Activated CD4-positive, alpha-beta memory T cell treated with anti-CD3 and anti-CD28 coated beads, Interleukin-2, amount 10 ng/mL, durations not matched to agents 7 days and 5 days (primary cell): ENCODE results near the gene OMP. TPM values are rescaled to one million over a fixed set of nuclear protein-coding genes. Genes with fewer than 3 reads are reported as not detected.
A peak's percentile ranks its signal among the peaks of the same experiment; 100 is the strongest.
"Not testable (repeated sequence)": the region's sequence is repeated elsewhere in the genome, so short reads cannot be mapped to it uniquely, and the experiment has no call there.

Experiments used
- CTCF ChIA-PET: fragments of 350-600 bp; sonication (Branson Sonifier 250); formaldehyde crosslinking; loops from one replicate; lab custom pipeline; 2021; ENCODE audit warnings: antibody characterized with exemption, inconsistent platforms; lab: Charles Lee
- POLR2A ChIA-PET: fragments of 350-600 bp; sonication (Branson Sonifier 250); formaldehyde crosslinking; loops from one replicate; lab custom pipeline; 2021; ENCODE audit warnings: antibody characterized with exemption; lab: Charles Lee
- DNase-seq: peaks from one replicate; pipeline ENCODE4 v3.0.0-alpha.2; 2020
- H3K27ac Mint-ChIP-seq: one replicate; pipeline ENCODE4 v1.8.0; 2021; ENCODE audit warnings: mild to moderate bottlenecking, mixed read lengths
- H3K27me3 Mint-ChIP-seq: one replicate; pipeline ENCODE4 v1.8.0; 2021; ENCODE audit warnings: mixed read lengths
- H3K36me3 Mint-ChIP-seq: one replicate; pipeline ENCODE4 v1.8.0; 2021; ENCODE audit warnings: low read depth, mixed read lengths
- H3K4me1 Mint-ChIP-seq: one replicate; pipeline ENCODE4 v1.8.0; 2021; ENCODE audit warnings: mixed read lengths
- H3K4me3 Mint-ChIP-seq: one replicate; pipeline ENCODE4 v1.8.0; 2021; ENCODE audit warnings: mild to moderate bottlenecking, mixed read lengths
- H3K9me3 Mint-ChIP-seq: one replicate; pipeline ENCODE4 v1.8.0; 2021; ENCODE audit warnings: mixed read lengths
- total RNA-seq, 2 experiments: library from RNA; stranded (reverse); gene quantifications; one replicate each; pipeline ENCODE4 v1.2.3, GENCODE V29; 2021

OMP gene
- total RNA-seq, 2 experiments from 2014 or later, result not detected

DNA sequence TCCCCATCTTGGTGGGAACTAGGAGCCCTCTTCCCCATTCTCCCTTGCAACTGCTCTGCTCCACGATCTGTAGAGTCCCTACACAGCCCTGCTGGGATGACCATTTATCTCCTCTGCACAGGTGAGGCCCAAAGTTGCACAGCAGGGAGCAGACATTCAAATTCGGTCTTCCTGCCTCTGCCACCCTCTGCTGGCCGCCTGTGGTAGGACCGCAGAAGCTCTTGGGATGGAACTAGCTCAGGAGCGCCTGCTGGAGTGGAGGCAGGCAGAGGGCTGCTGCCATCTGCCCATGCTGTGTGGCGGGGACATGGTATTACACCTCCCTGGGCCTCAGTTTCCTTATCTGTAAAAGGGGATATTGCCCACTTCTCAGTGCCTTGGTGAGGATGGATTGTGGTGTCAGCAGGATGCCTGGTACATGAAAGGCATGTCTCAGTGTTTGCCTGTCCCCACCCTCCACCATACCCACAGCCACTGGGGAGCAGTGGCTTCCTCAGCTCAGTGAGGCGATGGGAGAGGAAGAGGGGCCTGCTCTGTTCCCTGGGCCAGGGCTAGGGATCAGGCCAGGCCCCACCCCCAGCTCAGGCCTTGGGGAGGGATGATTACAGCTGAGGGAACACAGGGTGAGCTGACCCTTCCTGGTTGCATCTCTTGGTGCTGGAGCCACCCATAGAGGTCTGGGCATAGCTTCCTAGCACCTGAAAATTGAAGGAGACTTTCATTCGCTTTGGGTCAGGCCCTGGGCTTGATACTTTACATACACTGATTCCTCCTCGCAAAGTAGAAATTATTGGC is 11.3 kb upstream of the OMP start:
- CTCF ChIA-PET, result interaction anchor here (0.6 to 5.6 kb wide), 31 partner anchors 9 to 455 kb away, joined by 3 to 99 read pairs (median 5); partner anchors contain the start of gene CAPN5
- Mint-ChIP-seq H3K27me3 (no peaks in the 10 kb centered on the region), H3K36me3 (no peaks in the 10 kb centered on the region)

DNA sequence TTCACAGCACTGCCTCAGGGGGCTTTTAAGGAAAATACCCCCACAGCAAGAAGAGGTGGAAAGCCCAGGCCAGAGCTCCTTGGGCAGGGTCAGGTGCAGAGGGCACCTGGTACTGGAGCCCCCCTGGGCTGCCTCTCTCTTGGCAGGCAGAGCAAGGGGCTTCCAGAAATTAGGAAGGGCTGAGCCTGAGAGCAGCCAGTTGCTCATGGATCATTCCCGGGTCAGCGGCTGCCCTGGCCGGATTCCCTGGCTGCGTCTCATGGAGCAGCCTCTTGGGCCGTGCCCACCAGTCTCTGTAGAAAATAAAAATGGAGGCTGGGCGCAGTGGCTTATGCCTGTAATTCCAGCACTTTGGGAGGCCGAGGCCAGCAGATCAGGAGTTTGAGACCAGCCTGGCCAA is 10.3 kb upstream of the OMP start:
- POLR2A ChIA-PET, result interaction anchor here (1.6 kb wide), 1 partner anchor 45 kb away, joined by 8 read pairs; no protein-coding TSS in a partner anchor
- no peaks in the 10 kb centered on the region for H3K9me3 Mint-ChIP-seq

More for the DNA sequence above, 11.3 kb upstream of the OMP start:
- H3K4me3 Mint-ChIP-seq, result no peak overlapping the region
- H3K4me1 Mint-ChIP-seq, result peaks cover 6% of the 10 kb centered on the region
- POLR2A ChIA-PET, result interaction anchor here (1.6 to 1.7 kb wide), 2 partner anchors 9 to 44 kb away, joined by 8 to 10 read pairs; no protein-coding TSS in a partner anchor
- H3K9me3 Mint-ChIP-seq, result no peaks in the 10 kb centered on the region
- no peak overlapping the region for H3K27ac Mint-ChIP-seq
- peak; percentile 80 for DNase-seq

DNA sequence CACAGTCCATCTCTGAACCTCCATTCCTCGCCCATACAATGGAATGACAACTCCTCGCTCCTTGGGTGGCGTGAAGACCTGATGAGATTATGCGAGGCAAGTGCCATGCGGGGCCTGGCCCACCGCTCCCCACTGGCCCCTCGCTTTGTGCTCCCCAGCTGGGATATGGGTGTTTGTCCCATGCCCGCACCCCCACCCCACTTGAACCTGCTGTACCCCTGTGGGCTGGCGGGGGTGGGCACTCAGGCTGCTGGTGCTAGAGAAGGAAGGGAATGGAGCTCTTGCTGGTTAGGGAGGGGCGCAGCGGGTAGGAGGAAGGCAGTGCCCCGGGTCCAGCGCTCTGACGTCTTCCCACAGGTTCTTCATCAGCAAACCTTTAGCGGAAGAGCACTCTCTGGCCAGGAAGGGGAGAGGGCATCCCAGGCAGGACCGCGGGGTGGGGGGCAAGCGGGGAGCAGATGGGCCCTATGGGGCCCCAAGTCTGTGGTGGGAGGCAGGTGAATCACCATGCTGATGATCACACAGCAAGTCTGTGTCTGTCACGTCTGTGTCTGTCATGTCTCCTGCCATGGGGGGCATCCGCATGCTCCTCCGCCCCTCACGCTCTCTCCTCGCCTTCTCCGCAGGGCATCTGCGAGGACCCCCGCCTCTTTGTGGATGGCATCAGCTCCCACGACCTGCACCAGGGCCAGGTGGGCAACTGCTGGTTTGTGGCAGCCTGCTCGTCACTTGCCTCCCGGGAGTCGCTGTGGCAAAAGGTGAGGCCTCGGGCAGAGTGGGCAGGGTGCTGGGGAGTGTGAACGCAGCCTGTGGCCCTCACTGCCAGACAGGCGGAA is 9.4 kb upstream of the OMP start:
- Mint-ChIP-seq H3K4me1 (peaks cover 6% of the 10 kb centered on the region), H3K27ac (no peak overlapping the region), H3K9me3 (no peaks in the 10 kb centered on the region), H3K36me3 (no peaks in the 10 kb centered on the region), H3K4me3 (no peak overlapping the region), H3K27me3 (no peaks in the 10 kb centered on the region)
- CTCF ChIA-PET, result interaction anchor here (1.1 to 5.6 kb wide), 5 partner anchors 11 to 48 kb away, joined by 3 to 99 read pairs (median 9); no protein-coding TSS in a partner anchor
- POLR2A ChIA-PET, result no interaction called here
- DNase-seq, result no peak

More for the DNA sequence above, 10.3 kb upstream of the OMP start:
- CTCF ChIA-PET, result interaction anchor here (0.8 to 5.6 kb wide), 14 partner anchors 9 to 193 kb away, joined by 3 to 99 read pairs (median 9); no protein-coding TSS in a partner anchor
- no peak overlapping the region for H3K4me3 Mint-ChIP-seq
- no peaks in the 10 kb centered on the region for H3K27me3 Mint-ChIP-seq
- DNase-seq, result no peak
- no peaks in the 10 kb centered on the region for H3K36me3 Mint-ChIP-seq
- H3K4me1 Mint-ChIP-seq, result peaks cover 6% of the 10 kb centered on the region
- H3K27ac Mint-ChIP-seq, result no peak overlapping the region

DNA sequence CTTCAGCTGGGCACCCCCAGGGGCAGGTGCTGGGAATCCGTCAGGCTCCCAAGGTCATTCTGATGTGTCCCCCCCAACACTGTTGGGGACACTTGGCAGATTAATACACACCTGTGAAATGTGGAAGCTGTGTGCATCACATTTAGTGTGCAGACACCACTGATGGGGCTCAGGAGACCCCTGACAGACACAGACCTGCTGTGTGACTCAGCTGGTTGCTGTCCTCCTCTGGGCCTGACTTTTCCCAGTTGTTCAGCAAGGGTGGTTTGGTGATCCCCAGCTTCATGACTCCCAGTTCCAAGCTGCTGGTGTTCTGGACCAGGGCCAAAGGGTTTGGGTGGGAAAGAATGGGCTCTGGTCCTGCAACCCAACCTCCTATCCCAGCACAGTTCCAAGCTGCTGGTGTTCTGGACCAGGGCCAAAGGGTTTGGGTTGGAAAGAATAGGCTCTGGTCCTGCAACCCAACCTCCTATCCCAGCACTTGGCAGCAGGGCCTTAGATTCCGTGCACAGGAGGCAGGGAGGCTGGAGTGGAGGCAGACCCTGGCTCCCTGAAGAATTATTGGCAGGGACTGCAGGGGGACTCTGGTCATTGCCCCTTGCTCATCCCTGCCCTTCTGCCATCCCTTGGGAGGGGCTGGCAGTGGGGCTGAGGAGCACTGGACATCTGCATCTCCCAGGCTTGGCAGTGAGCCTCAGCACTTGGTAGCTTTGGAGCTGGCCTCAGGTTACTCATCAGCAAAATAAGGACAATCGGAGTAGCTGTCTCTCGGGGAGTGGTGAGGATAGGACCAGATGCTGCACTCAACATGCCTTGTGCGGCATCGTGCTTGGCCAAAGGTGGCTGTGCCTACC is 8.4 kb upstream of the OMP start:
- ChIA-PET CTCF (interaction anchor here (1.1 to 5.6 kb wide), 3 partner anchors 14 to 49 kb away, joined by 3 to 99 read pairs (median 4); no protein-coding TSS in a partner anchor), POLR2A (no interaction called here)
- Mint-ChIP-seq H3K9me3 (no peaks in the 10 kb centered on the region), H3K27ac (no peak overlapping the region), H3K4me3 (no peak overlapping the region), H3K36me3 (no peaks in the 10 kb centered on the region), H3K4me1 (peaks cover 6% of the 10 kb centered on the region), H3K27me3 (no peaks in the 10 kb centered on the region)
- no peak for DNase-seq

DNA sequence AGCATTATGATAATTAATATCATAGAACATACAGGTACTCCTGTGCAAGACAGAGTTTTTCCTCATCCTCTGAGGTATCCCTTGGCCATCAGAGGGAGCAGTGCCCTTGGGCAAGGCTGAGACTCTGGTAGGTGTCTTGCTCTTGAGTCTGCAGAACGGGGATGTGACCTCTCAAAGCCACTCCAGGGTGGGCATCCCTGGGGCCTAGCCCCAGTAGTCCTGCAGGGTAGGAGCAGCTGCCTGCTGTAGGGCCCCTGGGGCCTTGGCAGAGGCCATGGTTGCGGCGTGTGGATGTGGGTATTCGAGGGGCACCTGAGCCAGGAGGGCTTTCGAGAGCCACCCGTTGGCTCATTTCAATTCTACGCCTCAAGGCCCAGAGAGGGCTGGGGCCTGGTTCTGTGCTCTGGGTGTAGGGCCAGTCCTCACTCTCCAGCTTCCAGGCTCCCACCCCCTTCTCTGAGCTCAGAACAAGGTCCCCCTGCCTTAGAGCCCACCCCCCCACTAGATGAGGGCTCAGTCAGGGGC is 7.7 kb upstream of the OMP start:
- no peak overlapping the region for H3K4me3 Mint-ChIP-seq
- no peaks in the 10 kb centered on the region for H3K27me3 Mint-ChIP-seq

DNA sequence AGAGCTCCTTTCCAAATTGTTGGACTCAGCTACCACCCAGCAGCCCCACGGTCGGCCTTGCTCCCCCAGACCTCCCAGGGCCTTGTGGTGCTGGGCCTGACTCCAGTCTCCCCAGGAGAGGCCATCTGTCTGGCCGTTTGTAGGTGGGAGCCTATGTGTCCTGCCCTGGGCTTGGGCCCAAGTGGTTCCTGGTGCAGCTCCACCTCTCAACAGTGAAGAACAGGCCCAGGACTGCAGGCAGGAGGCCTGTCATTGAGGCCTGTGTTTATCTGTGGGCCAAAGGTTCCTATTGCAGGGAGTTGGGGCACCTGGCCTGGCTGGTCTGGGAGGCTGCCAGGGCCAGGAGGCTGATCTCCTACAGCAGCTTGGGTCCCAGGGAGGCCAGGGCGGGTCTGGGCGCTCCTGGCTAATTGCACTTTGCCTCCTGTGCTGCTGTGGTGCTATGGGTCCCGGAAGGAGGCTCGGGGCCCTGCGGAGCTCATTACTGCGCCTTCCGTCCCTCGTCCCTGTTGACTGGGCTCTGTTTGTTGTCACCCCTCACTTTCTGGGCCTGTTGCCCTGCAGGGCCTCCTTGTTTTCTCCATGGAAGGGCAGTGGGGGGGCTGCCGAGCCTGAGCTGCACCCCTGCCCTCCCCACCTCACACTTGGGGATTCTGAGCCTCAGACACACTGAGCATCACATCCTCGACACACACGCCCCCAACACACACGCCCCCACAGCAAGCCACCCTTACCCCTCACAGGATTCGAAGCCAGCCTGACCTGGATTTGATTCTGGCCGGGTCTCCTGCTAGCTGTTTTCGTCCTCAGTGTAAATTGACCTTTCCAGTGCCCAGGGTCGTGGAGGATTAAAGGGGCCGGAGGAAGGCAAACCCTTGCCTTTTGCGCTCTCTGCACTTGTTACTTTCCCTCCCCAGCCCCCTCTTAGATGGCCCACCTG is 6.8 kb upstream of the OMP start:
- POLR2A ChIA-PET, result no interaction called here

More for the DNA sequence above, 7.7 kb upstream of the OMP start:
- Mint-ChIP-seq H3K36me3 (no peaks in the 10 kb centered on the region), H3K4me1 (peaks cover 6% of the 10 kb centered on the region), H3K27ac (no peak overlapping the region), H3K9me3 (no peaks in the 10 kb centered on the region)
- ChIA-PET CTCF (interaction anchor here (1.3 to 1.4 kb wide), 2 partner anchors 49 to 175 kb away, joined by 3 read pairs; no protein-coding TSS in a partner anchor), POLR2A (no interaction called here)
- no peak for DNase-seq

DNA sequence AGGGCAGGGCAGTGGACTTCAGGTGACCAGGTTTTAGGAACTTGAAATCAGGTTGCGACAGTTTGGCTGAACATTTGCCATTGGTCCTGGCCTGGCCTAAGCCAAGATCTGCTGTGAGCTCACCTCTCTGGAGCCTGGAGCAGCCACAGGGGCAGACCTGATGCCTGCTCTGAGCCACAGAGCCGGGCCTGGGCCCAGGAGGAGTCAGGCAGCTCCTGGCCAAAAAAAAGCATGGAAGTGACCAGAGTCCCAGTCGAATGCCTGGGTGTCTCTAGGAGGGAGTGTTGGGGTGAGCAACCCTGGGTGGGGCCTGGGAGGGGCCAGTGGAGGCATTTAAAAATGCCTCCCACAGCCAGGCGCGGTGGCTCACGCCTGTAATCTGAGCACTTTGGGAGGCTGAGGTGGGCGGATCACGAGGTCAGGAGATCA is 6.0 kb upstream of the OMP start:
- H3K27ac Mint-ChIP-seq, result no peak overlapping the region

More for the DNA sequence above, 6.8 kb upstream of the OMP start:
- no peak overlapping the region for H3K27ac Mint-ChIP-seq
- H3K9me3 Mint-ChIP-seq, result no peaks in the 10 kb centered on the region
- H3K4me1 Mint-ChIP-seq, result peaks cover 4% of the 10 kb centered on the region
- DNase-seq, result no peak
- H3K27me3 Mint-ChIP-seq, result no peaks in the 10 kb centered on the region
- no peaks in the 10 kb centered on the region for H3K36me3 Mint-ChIP-seq
- CTCF ChIA-PET, result interaction anchor here (1.4 kb wide), 1 partner anchor 176 kb away, joined by 3 read pairs; no protein-coding TSS in a partner anchor
- no peak overlapping the region for H3K4me3 Mint-ChIP-seq

DNA sequence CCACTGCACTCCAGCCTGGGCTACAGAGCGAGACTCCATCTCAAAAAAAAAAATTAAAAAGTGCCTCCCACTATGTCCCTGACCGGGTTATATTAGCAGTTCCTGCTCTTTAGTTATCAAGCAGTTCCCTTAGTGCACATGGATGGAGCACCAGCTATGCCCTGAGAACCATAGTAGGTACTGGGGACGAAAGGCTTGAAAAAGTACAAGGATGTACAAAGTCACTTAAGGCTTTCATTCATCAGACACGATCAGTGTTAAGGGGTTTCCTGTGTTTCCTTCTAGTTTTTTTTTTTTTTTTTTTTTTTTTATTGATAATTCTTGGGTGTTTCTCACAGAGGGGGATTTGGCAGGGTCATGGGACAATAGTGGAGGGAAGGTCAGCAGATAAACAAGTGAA is 5.5 kb upstream of the OMP start:
- CTCF ChIA-PET, result interaction anchor here (0.7 kb wide), 1 partner anchor 37 kb away, joined by 5 read pairs; no protein-coding TSS in a partner anchor
- POLR2A ChIA-PET, H3K27ac Mint-ChIP-seq: not testable (repeated sequence)

More for the DNA sequence above, 6.0 kb upstream of the OMP start:
- H3K9me3 Mint-ChIP-seq, result no peaks in the 10 kb centered on the region
- no peak overlapping the region for H3K4me3 Mint-ChIP-seq
- H3K27me3 Mint-ChIP-seq, result no peaks in the 10 kb centered on the region
- H3K36me3 Mint-ChIP-seq, result no peaks in the 10 kb centered on the region
- H3K4me1 Mint-ChIP-seq, result no peaks in the 10 kb centered on the region
- CTCF ChIA-PET, result interaction anchor here (0.7 kb wide), 1 partner anchor 38 kb away, joined by 5 read pairs; no protein-coding TSS in a partner anchor
- no peak for DNase-seq
- POLR2A ChIA-PET, result no interaction called here

DNA sequence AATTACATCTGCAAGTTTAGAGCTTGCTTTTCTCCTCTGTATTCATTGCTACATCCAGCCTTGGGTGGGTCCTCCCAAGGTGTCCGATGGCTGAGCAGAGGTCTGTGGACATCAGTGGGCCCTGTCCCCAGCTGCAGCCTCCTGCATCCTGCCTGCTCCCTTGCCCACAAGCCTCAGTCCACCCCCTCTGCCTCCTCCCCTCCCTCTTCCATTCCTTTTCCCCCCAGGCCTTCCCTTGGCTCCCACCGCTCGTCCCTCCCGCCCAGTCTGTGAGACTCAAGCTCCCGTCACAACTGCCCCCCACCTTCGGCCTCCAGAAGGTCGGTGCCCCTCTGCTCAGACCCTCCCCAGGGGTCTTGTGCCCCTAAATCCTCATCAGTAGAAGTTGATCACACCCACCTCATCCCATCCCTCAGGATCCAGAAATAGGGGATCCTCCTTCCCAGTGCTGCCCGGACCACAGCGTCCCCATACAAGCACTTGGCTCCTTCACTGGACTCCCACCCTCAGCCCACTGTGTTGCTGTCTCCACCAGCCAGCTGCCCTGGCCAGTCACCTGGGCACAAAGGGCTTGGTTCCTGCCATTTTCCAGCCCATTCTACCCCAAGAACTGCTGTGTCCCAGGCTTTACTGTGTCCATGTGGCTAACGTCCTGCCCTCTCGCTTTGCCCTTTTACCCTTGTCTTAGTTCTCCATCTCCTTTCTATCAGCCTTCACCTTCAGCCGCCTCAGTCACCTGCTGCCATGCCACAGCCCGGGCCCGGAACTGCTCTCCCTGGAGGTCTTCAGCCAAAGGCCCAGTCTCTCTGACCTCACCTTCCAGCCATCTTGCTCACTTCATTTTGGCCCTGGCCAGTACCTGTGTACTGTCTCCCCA is 2.2 kb upstream of the OMP start:
- Mint-ChIP-seq H3K27ac (no peak overlapping the region), H3K36me3 (no peaks in the 10 kb centered on the region), H3K9me3 (no peaks in the 10 kb centered on the region), H3K27me3 (no peaks in the 10 kb centered on the region), H3K4me1 (no peaks in the 10 kb centered on the region), H3K4me3 (no peak overlapping the region)
- no peak for DNase-seq
- POLR2A ChIA-PET, result no interaction called here
- CTCF ChIA-PET, result interaction anchor here (1.1 to 1.6 kb wide), 2 partner anchors 9 to 10 kb away, joined by 4 to 6 read pairs; no protein-coding TSS in a partner anchor

More for the DNA sequence above, 5.5 kb upstream of the OMP start:
- not testable (repeated sequence) for H3K27me3 Mint-ChIP-seq, H3K9me3 Mint-ChIP-seq, DNase-seq, H3K4me1 Mint-ChIP-seq, H3K4me3 Mint-ChIP-seq, H3K36me3 Mint-ChIP-seq

DNA sequence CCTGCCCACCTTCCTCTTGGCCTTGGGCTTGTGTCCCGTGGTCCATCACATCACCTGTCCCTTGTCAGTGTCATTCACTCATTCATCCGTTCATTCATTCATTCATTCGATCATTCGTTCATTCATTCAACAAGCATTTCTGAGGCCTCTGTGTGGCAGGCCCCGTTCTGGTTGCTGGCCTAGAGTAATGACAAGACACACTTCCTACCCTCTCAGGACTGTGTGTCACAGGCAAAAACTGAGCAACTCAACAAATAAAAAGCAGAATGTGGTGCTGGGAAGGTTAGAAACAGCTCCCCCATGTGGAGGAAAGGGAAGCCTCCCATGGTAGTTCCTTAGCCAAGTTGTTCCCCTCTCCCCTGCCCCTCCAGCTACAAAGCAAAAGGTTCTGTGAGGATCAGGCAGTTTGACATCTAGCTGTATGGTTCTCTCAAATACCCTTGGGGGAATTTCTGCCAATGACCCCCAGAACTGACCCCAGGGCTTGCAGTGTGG is 1.6 kb upstream of the OMP start:
- POLR2A ChIA-PET, result no interaction called here
- DNase-seq, result no peak

More for the DNA sequence above, 1.6 kb upstream of the OMP start:
- Mint-ChIP-seq H3K9me3 (no peaks in the 10 kb centered on the region), H3K36me3 (no peaks in the 10 kb centered on the region), H3K27ac (no peak overlapping the region), H3K27me3 (no peaks in the 10 kb centered on the region), H3K4me3 (no peak overlapping the region), H3K4me1 (no peaks in the 10 kb centered on the region)
- CTCF ChIA-PET, result interaction anchor here (1.0 to 1.6 kb wide), 3 partner anchors 9 to 26 kb away, joined by 3 to 6 read pairs (median 4); no protein-coding TSS in a partner anchor
